GM19240 (cell line): ENCODE results near the gene CACNA2D3.

ENCODE experiments used
- DNase-seq: peaks from one replicate; pipeline ENCODE4 v3.0.0; 2011; ENCODE audit warnings: low spot score; ENCODE audit not compliant: insufficient read length

The CACNA2D3 gene

DNA sequence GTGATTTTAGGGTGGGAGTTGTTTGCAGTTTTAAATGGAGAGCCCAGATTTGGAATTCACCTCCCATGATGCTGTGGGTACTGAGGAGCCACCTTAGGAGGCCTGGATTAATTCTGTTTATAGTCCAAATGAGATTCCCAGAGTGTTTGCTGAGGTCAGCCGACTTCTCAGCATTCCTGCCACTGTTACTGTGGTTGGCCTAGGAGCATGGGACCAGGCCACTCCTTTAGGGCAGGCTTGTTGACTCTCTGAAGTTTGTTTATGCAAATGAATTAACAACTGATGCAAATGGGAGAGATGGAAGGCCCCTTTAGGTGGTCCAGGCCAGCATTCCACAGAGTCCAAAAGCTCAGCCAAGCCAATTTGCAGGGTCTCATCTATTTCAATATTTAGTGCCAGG, 46.1 kb downstream of the CACNA2D3 start:
- DNase-seq: no peak

DNA sequence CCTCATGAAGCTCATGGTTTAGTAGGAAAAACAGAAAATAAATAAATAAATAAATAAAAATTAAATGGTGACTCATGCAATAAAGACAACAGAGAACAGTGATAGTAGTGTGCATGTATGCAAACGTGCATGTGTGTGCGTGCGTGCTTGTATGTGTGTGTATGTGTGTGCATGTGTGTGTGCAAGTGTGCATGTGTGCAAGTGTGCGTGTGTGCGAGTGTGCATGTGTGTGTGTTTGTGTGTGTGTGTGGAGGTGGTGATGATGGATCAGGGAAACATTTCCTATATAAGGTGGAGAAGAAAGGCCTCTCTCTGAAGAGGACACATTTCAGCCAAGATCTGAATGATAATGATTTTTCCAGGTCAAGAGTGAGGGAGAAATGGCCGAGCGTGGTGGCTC, 47.2 kb downstream of the CACNA2D3 start:
- no peak for DNase-seq

DNA sequence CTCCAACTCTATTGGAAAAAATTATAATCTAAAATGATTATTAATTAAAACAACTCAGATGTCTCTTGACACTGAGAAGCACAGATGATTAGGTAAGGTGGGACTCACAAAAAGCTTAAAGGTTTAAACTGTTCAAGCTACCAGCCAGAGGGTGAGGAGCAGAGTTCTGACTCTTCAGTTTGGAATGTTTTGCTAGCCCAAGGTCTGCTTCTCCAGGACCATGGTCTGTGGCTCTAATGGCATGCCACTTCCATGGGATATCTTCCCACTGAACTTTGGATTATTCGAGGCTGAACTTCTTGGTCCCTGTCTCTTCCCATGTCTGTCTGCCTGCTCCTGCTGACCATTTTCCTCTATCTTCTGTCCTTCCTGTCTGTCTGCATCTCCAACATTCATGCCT, 49.2 kb downstream of the CACNA2D3 start:
- DNase-seq: no peak

DNA sequence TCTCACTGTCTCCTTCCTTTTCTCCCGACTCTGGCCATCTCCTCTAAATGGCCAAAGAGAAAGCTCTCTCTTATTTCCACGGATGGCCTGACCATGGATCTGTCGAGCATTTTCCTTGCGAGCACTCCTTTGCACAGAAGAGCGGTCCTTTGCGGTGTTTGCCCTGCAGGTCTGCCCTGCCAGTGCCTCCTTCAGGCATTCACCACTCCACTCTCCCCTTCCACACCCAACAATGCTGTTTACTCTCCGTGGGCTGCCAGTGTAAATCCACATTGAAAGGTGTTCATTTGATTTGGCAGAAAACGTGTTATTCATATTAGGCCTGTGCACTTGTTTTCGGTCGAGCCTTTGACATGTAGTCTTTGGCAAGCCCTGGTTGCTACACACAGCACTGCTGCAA, 49.6 kb downstream of the CACNA2D3 start:
- DNase-seq: no peak

DNA sequence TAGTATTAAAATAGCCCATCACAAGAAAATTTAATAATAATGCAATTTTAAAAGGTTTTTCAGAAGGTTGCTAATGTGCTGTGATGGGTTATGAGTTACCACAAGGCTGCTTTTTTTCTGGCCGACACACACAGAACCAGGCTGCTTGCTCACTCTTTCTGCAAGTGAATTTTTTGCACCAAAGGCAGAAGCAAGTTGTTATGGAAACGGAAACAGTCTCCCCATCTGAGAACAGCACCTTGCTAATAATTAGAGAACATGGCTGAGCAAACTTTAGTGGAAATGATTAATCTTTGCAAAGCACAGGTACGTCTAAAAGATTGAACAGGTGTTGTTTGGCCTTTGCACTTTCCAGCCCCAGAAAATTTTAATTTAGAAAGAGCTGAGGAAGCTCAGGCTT, 51.0 kb downstream of the CACNA2D3 start:
- no peak for DNase-seq

DNA sequence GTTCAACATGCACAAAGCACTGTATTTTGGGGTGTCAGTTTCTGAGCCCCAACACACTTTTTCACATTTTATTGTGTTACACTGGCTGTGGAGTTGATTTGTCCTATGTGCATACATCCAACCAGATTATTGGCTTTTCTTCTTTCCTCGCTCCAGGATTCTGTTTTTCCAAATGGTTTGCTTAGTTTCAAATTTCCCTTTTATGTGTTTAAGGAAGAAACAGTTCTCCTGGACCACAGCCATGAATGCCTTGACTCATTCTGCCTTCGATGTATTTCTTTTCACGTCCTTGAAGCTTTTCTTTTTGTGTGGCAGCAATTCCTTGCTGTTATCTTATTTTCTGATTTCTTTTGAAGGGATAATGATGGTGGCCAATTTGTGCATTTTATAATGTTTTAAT, 53.8 kb downstream of the CACNA2D3 start:
- DNase-seq: no peak

DNA sequence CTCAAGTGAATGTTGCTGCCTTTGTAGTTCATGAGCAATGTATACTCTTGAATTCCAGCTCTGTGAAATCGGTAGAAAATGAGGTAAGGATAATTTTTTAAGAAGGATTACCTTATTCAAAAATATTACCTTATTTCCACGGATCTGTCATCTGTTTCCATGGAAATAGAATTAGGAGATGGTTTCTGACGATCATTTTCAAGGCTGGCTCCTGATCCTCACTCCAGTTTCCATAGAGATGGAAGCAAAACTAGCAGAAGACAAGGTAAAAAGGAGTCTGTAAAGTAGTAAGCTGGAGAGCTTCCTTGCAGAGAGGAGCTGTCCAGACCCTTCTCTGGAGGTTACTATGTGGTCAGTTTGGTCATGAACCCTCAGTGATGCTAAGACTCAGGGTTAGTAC, 55.5 kb downstream of the CACNA2D3 start:
- no peak for DNase-seq

DNA sequence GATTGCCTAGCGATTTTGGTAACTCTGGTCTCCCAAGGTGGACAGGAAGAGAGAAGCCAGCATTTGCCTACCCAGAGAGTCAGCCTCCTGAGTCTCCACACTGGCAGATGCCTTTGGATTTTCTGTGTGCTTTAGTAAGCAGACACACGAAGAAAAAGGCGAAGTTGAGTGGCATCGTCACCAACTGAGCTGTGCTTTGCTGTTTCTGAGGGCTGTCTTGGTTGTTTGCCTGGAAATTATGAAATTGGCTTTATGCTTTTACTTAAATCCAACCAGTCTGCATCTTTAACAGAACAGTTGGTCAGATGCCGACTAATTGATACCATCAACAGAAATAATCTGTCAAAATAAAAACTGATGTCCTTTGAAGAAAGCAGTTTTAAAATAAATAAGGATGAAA, 56.0 kb downstream of the CACNA2D3 start:
- no peak for DNase-seq

DNA sequence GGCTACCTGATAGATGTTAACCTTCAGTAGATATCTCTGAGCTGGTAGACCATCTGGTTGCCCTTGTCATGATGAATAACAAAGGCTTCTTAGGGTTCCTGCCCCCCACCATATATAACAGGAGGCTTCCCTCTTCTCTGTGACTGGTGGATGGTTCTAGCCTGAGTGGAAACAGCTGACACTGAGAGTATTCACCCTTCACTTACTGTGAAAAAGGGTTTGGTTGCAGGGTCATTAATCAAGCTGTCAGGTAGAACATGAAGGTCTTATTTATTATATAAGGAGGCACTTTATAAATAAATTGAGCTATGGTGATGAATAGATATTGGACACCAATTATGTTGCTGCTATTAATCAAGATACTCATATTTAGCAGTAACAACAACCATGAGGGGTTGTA, 58.6 kb downstream of the CACNA2D3 start:
- no peak for DNase-seq

DNA sequence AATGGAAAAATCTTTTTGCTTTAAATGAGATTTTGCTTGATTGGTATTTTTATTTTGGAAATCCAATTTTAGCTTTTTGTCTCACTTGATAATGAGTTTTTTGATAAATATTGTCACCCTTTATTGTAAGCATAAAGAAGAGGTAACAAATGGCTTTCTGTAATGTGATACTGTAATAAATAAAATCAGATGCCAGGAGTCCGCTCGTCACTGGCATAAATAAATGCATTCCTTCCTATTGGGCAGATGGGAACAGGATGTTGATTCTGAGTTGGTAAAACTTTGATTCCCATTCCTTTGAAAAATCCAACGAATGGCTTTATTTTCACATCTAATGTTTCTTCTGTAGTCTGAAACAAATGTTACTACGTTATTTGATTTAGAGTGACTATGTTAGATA, 59.9 kb downstream of the CACNA2D3 start:
- no peak for DNase-seq

DNA sequence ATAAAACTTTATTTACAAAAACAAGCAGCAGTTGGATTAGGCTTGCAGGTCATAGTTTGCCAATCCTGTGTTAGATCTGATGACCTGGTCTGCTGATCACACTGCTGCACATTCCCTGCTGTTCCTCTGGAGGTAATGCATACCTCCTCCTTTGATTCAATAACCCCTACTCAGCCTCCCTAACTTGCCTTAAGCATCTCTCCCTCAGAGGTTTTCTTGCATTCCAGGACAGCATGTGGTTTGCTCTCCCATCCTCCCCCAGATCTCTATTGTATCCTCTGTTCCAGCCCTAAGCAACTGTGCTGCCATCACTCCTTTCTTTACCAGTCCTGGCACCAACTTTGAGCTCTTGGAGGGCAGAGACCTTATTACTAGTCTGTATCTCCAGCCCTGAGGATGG, 63.4 kb downstream of the CACNA2D3 start:
- DNase-seq: no peak

DNA sequence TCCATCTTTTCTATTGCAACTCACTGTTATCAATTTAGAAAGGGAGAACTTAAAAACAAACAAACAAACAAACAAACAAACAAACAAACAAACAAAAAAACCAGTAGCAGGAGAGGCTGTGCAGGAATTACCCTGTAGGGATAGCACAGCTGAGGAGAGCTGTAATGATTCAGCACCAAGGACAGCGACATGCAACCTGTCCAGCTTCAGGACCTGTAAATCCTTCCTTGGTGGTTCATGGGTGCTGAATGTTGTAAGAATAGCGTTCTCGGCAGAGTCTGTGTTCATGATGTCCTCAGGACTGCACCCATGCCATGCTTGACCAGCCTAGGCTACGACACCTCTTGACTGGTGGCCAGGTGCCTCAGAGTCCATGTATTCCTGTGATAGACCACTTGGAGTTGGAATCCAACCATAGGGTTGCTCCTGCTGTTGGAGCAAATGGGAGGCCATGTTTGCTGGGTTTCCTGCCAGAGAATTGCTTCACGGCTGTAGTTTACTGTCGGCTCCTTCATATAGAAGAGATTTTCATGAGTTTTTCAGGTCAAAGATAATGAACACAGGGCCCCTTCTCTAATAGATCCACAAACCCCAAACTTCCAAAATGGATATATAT, 65.9 kb downstream of the CACNA2D3 start:
- peak; percentile 28 for DNase-seq

DNA sequence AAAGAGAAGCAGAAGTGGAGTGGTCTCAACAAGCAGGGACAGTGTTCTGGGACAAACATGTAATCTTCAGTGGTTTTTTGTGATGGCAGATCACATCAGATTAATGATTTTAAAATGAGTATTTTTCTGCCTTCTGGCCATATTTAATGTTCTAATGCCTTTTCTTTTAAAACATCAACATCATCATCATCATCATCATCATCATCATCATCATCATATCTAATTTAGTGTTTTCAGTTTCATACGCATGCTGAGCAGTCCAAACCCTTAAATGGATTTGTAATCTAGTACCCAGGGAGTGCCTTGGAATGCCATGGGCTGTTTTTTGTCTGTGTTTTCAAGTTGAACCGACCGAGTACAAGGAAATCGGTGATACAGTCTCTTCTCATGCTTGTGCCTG, 68.9 kb downstream of the CACNA2D3 start:
- DNase-seq: no peak

DNA sequence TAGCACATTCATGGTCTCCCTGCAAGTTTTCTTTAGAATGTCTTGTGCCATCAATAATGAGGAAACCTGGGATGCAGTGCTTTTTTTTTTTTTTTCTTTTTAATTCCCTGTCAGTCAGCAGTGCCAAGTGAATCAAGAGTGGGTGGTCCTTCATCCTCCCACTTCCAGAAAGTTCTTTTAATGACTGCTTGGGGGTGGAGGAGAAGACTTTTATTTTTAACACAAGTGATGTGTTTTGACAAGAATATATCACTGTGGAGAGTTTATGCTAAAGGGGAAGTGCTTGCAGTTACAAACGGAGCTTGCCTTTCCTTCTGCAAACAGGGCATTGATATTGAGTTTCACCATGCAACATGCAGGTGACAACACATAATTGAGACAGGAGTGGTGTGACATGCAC, 69.7 kb downstream of the CACNA2D3 start:
- no peak for DNase-seq

DNA sequence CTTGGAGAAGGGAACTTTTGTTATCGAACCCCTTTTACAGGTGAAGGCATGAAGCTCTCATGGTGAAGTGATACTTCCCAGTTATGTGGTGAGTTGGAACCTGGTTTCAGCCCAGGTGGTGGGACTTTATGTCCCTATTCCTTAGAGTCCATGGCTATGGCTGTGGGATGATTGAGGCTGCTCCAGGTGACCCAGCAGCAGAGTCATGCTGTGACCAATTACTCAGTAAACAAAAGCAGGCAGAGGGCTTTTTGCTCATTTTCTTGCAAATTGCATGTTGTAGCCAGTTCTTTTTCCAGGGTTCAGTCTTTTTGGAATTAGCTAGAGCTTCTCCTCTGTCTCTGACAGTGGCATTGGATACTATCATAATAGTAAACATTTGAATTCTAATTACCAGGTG, 70.7 kb downstream of the CACNA2D3 start:
- DNase-seq: no peak

DNA sequence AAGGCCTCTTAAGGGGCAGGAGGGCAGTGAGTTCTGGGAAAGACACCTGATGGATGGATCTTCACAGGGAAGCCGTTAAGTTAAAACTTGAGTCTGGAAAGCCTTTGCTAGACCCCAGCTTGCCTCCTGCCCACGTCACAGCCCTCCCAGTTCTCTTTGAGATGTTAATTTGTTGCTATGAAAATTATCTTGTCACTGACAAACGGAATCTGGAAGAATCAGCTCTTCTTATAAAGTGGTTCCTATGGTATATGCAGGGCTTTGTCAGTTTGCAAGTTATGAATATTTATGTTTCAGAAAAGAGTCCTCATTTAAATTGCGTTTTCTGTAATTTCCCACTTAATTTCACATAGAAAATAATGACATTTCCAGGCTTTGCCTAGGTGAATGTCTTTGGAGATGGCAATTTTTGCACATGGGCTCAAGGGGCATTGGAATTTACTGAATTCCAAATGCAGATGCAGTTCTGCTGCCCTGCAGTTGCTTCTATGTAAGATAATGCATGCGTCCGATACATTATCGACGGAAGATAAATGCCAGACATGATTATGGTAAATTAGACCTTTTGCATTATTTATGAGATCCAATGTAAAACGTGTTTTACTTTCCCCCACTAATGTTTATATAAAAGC, 74.1 kb downstream of the CACNA2D3 start:
- DNase-seq: no peak

DNA sequence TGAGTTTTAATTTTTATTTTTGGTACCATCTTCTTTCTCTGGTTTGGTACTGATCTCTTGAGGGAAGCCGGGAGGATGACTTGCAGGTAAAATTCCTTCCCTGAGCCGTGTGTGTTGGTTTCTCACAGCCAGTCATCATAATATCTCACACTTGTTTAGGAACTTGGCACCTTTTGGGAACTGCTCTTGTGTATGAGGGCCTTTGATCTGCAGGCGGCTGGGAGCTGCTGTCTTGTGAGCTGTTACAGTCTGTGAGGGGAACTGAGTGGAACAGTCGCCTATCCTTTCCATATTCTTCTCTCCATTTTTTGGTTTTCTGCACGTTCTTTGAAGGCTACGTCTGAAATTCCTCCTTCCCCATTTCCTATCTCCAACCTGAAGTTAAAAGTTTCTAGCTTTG, 75.2 kb downstream of the CACNA2D3 start:
- no peak for DNase-seq

DNA sequence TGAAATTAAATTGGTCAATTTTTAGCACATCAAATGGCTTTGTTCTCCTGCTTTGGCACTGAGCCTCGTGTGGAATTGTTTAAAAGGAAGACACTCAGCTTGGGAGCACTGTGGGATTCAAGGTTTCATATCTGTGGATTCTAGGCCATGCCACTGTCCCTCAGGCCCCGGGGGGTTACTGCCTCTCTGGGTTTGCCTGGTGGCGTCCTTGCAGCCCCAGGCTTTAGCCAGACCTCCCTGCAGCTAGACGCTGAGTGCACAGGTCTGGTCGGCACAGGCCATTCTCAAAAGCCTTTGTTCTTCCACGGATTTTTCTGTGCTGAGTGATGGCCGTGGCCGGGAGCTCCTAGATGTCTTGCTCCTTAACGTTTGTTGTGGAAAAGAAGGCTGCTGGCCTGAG, 76.2 kb downstream of the CACNA2D3 start:
- DNase-seq: no peak

DNA sequence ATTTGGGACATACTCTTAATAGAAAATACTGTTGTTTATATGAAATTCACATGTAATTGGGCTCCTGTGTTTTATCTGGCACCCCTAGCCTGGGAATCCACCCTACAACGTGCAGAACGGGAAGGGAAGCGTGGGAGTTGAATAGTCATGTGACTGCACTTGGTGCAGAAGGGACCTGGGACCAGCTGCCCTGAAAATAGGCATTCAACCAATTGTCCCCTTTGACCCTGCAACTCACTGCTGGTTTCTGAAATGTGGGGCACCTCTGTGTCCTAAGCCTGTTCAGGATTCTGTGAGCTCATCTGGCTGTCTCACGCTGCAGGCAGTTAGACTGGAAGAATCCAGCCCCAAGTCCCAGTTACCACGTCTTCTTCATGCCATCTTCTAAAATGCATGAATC, 79.7 kb downstream of the CACNA2D3 start:
- DNase-seq: no peak

DNA sequence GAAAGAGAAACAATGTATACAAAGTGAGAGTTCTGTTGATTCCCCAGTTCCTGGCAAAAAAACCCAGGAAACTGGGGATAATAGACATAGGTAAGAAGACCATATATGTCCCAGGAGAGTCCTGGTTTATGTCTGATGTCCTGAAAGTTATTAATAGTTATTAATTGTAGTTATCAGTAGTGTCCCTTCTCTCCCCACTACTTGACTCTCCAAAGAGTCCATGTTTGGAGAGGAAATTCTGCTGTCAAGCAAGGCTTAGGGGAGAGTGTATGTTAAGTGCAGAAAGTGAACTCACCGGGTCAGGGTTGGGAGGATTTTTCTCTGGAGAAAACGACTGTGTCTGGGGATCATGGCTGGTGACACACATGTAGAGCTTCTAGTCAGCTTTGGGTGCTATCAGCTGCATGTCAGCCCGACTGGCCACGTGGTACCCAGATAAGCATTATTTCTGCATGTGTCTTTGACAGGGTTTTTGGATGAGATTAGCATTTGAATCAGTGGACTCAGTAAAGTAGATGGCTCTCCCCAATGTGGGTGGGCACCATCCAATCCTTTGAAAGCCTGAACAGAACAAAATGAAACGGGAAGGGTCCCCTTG, 80.4 kb downstream of the CACNA2D3 start:
- no peak for DNase-seq

DNA sequence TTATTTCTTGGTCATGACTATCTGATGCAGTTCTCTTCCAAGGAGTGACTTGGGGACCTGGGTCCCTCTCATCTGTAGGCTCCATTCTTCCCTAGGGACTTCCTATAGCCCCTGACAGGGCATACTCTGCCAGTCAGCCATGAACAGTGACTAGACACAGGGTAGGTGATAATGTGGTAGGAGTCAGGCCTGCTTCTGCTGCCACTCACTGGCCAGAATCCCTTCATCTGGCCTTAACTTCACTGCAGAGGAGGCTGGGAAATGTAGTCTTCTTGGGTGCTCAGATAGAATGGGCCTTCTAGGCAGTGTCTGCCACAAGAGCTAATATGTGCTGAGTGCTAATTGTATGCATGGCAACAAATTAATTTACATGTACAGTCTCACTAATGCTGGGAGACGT, 84.5 kb downstream of the CACNA2D3 start:
- no peak for DNase-seq

DNA sequence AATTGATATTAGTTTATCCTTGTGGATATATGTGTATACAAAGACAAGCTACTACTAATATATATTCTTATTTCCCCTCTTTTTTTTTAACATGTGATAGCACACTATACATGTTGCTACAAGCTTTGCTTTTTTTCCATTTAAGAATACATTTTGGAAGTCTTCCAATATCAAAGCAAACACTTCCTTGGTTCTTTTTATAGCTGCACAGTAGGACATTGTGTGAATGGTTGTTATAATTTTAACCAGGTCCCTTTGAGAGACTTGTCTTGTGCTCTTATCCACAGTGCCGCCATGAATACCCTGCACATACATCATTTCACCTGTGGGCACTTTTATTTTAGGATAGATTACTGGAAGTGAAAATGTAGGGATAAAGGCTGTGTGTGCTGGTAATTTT, 88.7 kb downstream of the CACNA2D3 start:
- DNase-seq: no peak

DNA sequence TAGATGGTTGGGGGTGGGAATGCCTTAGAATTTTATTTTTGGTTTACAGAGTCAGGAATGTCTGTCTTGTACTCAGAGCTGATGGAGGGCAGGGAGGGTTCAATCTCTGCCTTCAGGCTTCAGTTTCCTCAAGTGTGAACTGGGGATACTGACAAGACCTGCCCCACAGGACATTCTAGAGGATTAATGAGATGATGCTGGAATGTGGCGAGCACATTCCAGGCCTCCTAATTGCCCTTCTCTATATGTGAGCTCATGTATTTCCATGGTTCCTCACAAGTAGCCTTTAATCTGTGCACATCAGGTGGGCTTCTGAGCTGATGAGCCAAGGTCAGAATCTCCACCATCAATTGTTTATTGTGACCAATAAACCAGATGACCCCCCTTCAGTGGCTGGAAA, 90.4 kb downstream of the CACNA2D3 start:
- DNase-seq: no peak
